ENCODE results near the gene CCDC12.

DNA sequence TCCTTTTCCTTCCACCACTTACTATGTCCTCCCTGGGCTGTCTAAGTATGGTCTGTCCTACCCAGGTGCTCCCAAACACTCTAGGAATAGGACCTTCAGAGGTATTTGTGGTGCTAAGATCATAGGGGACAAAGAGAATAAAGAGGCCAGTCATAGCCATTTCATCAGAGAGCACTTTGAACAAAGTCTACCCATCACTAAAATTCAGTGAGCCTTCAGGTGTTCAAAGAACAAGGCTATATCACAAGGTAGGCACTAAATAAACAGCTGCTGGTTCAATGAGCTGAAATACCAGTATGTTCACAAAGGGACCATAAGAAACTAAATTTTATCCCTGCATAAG is 41.7 kb upstream of the CCDC12 start:
- TF ChIP-seq POLR2AphosphoS5 (IDR thresholded peaks at IDR 0.05) (no peak), POLR2A (IDR thresholded peaks at IDR 0.05) (no peak), EP300 (IDR thresholded peaks at IDR 0.05) (no peak)
- TF ChIP-seq, protein P1, sequence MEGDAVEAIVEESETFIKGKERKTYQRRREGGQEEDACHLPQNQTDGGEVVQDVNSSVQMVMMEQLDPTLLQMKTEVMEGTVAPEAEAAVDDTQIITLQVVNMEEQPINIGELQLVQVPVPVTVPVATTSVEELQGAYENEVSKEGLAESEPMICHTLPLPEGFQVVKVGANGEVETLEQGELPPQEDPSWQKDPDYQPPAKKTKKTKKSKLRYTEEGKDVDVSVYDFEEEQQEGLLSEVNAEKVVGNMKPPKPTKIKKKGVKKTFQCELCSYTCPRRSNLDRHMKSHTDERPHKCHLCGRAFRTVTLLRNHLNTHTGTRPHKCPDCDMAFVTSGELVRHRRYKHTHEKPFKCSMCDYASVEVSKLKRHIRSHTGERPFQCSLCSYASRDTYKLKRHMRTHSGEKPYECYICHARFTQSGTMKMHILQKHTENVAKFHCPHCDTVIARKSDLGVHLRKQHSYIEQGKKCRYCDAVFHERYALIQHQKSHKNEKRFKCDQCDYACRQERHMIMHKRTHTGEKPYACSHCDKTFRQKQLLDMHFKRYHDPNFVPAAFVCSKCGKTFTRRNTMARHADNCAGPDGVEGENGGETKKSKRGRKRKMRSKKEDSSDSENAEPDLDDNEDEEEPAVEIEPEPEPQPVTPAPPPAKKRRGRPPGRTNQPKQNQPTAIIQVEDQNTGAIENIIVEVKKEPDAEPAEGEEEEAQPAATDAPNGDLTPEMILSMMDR (IDR thresholded peaks at IDR 0.05) = no peak

Data from suprapubic skin (tissue), 4 donors.